ENCODE measurements around the gene CATSPER2.
"Not testable (repeated sequence)": the region's sequence is repeated elsewhere in the genome, so short reads cannot be mapped to it uniquely, and the experiment has no call there.

CATSPER2 gene

GRCh38 chr15:43593328-43594190, 55.1 kb downstream of the CATSPER2 start, which contains the start of gene CKMT1B:
CKMT1B (plus strand) TSS chr15:43594027; CDS start chr15:43594219, 192 bp downstream.
- DNase-seq (ENCODE audit: low read depth in 1 of 2, low spot score in 1 of 2) = not testable (repeated sequence)

- DNase-seq (ENCODE audit: low read depth in 1 of 2, low spot score in 1 of 2) = not testable (repeated sequence)
These were observed 55.8 kb downstream of the CATSPER2 start for GRCh38 chr15:43592841-43593240.

- DNase-seq (ENCODE audit: low read depth in 1 of 2, low spot score in 1 of 2) = not testable (repeated sequence)
These were observed 58.7 kb downstream of the CATSPER2 start, which contains the start of gene PPIP5K1 for GRCh38 chr15:43589778-43590466. PPIP5K1 (minus strand) TSS chr15:43590208; CDS start chr15:43584504, 5,704 bp downstream.
